AG04449 (cell line): ENCODE results near the gene CHST11.

Experiments used
- CTCF ChIA-PET: fragments of 350-600 bp; formaldehyde crosslinking; extraction: SDS; loops from one replicate; lab custom pipeline; 2021; ENCODE audit warnings: antibody characterized with exemption; lab: Yijun Ruan, JAX
- POLR2A ChIA-PET: fragments of 400-600, 350-600 bp; formaldehyde crosslinking; extraction: SDS; loops from one replicate; lab custom pipeline; 2020; ENCODE audit warnings: antibody characterized with exemption, inconsistent platforms; lab: Yijun Ruan, JAX
- DNase-seq: peaks from one replicate; pipeline ENCODE4 v3.0.0-alpha.2; 2010; ENCODE audit warnings: low read depth, low spot score
- H3K4me3 ChIP-seq: 2 replicates; pipeline ENCODE4 v1.5.1; 2011; ENCODE audit warnings: low read depth, mild to moderate bottlenecking, control low read depth, low read length
- CTCF ChIP-seq: IDR thresholded peaks from one replicate; pipeline ENCODE4 v1.5.1; 2011; ENCODE audit warnings: mild to moderate bottlenecking, moderate library complexity, low read length, control low read depth, inconsistent platforms; ENCODE audit not compliant: insufficient read depth; ENCODE audit errors: missing control alignments

CHST11 gene

GRCh38 chr12:104724992-104725585, 268.3 kb downstream of the CHST11 start:
- CTCF ChIA-PET = interaction anchor here (1.9 to 2.3 kb wide), 2 partner anchors 10 to 344 kb away, joined by 5 to 6 read pairs; no protein-coding TSS in a partner anchor
- DNase-seq = no peak
- no peak overlapping the region for H3K4me3 ChIP-seq
- TF ChIP-seq CTCF = no peak
- POLR2A ChIA-PET = no interaction called here

GRCh38 chr12:104725610-104726009, 268.9 kb downstream of the CHST11 start:
- TF ChIP-seq CTCF = no peak
- ChIA-PET POLR2A (no interaction called here), CTCF (interaction anchor here (0.6 to 2.3 kb wide), 3 partner anchors 10 to 344 kb away, joined by 3 to 6 read pairs (median 5); no protein-coding TSS in a partner anchor)
- H3K4me3 ChIP-seq = no peak overlapping the region
- DNase-seq = no peak

- no peak for DNase-seq
Observed at GRCh38 chr12:104727726-104728465, 271.1 kb downstream of the CHST11 start.

GRCh38 chr12:104729091-104729490, 272.3 kb downstream of the CHST11 start:
- no peak overlapping the region for H3K4me3 ChIP-seq
- no peak for TF ChIP-seq CTCF
- DNase-seq = no peak
- CTCF ChIA-PET = no interaction called here
- POLR2A ChIA-PET = no interaction called here

More at GRCh38 chr12:104727726-104728465, 271.1 kb downstream of the CHST11 start:
- H3K4me3 ChIP-seq = no peak overlapping the region
- CTCF ChIA-PET = no interaction called here
- POLR2A ChIA-PET = no interaction called here
- no peak for TF ChIP-seq CTCF

- DNase-seq = no peak
- POLR2A ChIA-PET = no interaction called here
- CTCF ChIA-PET = no interaction called here
- no peak overlapping the region for H3K4me3 ChIP-seq
- TF ChIP-seq CTCF = no peak
Observed at GRCh38 chr12:104729610-104730446, 273.1 kb downstream of the CHST11 start.
